Spleen (tissue), 11 donors: ENCODE measurements around the gene ZNF217. TPM values are rescaled to one million over a fixed set of nuclear protein-coding genes. Genes with fewer than 3 reads are reported as not detected.

ENCODE experiments used
- DNase-seq: peaks from one replicate; pipeline ENCODE4 v3.0.0-alpha.2; 2020
- H3K27ac ChIP-seq, 8 donors: fragments of 200-600 bp; sonication (generic) in 7 of 8; 1 replicate in 4 of 8; 2 replicates in 4 of 8; pipeline versions ENCODE4 v1.5.0 to v1.8.0; 2016 to 2021; ENCODE audit warnings: inconsistent platforms in 4 of 8, mild to moderate bottlenecking in 4 of 8, moderate library complexity in 1 of 8
- H3K27me3 ChIP-seq, 7 donors: fragments of 200-600 bp; sonication (generic) in 6 of 7; replicated peaks in 1 of 7; 1 replicate in 4 of 7; 2 replicates in 3 of 7; pipeline versions ENCODE4 v1.5.0 to v1.8.0; 2016 to 2021; ENCODE audit warnings: inconsistent platforms in 3 of 7, mild to moderate bottlenecking in 1 of 7
- H3K36me3 ChIP-seq, 6 donors: fragments of 200-600 bp; sonication (generic) in 5 of 6; 1 replicate in 4 of 6; 2 replicates in 2 of 6; pipeline versions ENCODE4 v1.5.0 to v1.8.0; 2016 to 2021; ENCODE audit warnings: inconsistent platforms in 2 of 6
- H3K4me1 ChIP-seq, 6 donors: fragments of 200-600 bp; sonication (generic) in 5 of 6; 1 replicate in 3 of 6; 2 replicates in 3 of 6; pipeline versions ENCODE4 v1.5.0 to v1.8.0; 2016 to 2021; ENCODE audit warnings: inconsistent platforms in 3 of 6
- H3K4me3 ChIP-seq, 8 donors: fragments of 200-600 bp; sonication (generic) in 7 of 8; 1 replicate in 4 of 8; 2 replicates in 4 of 8; pipeline versions ENCODE4 v1.5.0 to v1.8.0; 2016 to 2021; ENCODE audit warnings: inconsistent platforms in 4 of 8, mild to moderate bottlenecking in 4 of 8, moderate library complexity in 2 of 8
- H3K9me3 ChIP-seq, 8 donors: fragments of 200-600 bp; sonication (generic) in 7 of 8; 1 replicate in 4 of 8; 2 replicates in 4 of 8; pipeline versions ENCODE4 v1.5.0 to v1.8.0; 2016 to 2021; ENCODE audit warnings: inconsistent platforms in 4 of 8
- POLR2A ChIP-seq, 3 donors: fragments of 450-650 bp; IDR thresholded peaks; one replicate each; pipeline ENCODE4 v1.5.1; 2017; ENCODE audit warnings: antibody characterized with exemption in 3 of 3, mild to moderate bottlenecking in 1 of 3
- POLR2AphosphoS5 ChIP-seq, 3 donors: sonication (generic); formaldehyde crosslinking; IDR thresholded peaks; one replicate each; pipeline ENCODE4 v1.5.1; 2017; ENCODE audit warnings: antibody characterized with exemption in 3 of 3
- WGBS, 5 donors: extraction: QIAGEN DNeasy Blood & Tissue Kit in 3 of 5; methylation state at CpG; one replicate each; pipeline versions ENCODE4 v1.1.5 to v1.1.7; 2013 to 2018; 5-methylcytosine and 5-hydroxymethylcytosine counted together
- intact Hi-C: fragments of 100-400 bp; cut with DNase I; formaldehyde crosslinking; loops from one replicate; pipeline ENCODE4 v1.15.0; 2023; ENCODE audit warnings: low total_unique reads
- polyA plus RNA-seq, 3 donors: library from polyadenylated mRNA; stranded (reverse); fragments of 200-250 nt; gene quantifications; one replicate each; pipeline ENCODE4 v1.2.1, GENCODE V29; 2013
- total RNA-seq, 7 donors: library from RNA; depleted of rRNA in 3 of 7; stranded (reverse); fragments of >200 nt in 3 of 7; fragmentation: NEBNext Ultra II Directional in 4 of 7; extraction: Animal tissue kit (Norgen Biotek cat#: 25700) in 4 of 7; gene quantifications; one replicate each; pipeline versions ENCODE4 v1.1.0 to v1.2.1, GENCODE V29; 2016 to 2021
- TF ChIP-seq, protein P1 (sequence below), 11 experiments: fragments of 200-600 bp in 7 of 11; fragments of 450-650 bp in 4 of 11; sonication (generic) in 4 of 11; IDR thresholded peaks in 8 of 11; conservative IDR thresholded peaks in 3 of 11; 1 replicate in 7 of 11; 2 replicates in 4 of 11; pipeline versions ENCODE4 v1.4.0 to v1.8.0; 2016 to 2021; ENCODE audit warnings: antibody characterized with exemption in 11 of 11, inconsistent platforms in 4 of 11, mild to moderate bottlenecking in 1 of 11
- donor health status: healthy with polysubstance abuse.
- donor health status: DM: no; HTN: no; CAD: no; lungs with moderate emphysema.
- donor health status: DM: no; HTN: no; CAD: no.
- donor health status: Bipolar disorder and iron deficiency.
- donor health status: healthy.
- donor health status: DM: no; HTN: no; CAD: no.
- donor health status: DM: yes; HTN: yes; CAD: no.

ZNF217 gene
- total and polyA plus RNA-seq, 10 donors, result 15.1 to 90.1 (median 74.1) TPM

DNA sequence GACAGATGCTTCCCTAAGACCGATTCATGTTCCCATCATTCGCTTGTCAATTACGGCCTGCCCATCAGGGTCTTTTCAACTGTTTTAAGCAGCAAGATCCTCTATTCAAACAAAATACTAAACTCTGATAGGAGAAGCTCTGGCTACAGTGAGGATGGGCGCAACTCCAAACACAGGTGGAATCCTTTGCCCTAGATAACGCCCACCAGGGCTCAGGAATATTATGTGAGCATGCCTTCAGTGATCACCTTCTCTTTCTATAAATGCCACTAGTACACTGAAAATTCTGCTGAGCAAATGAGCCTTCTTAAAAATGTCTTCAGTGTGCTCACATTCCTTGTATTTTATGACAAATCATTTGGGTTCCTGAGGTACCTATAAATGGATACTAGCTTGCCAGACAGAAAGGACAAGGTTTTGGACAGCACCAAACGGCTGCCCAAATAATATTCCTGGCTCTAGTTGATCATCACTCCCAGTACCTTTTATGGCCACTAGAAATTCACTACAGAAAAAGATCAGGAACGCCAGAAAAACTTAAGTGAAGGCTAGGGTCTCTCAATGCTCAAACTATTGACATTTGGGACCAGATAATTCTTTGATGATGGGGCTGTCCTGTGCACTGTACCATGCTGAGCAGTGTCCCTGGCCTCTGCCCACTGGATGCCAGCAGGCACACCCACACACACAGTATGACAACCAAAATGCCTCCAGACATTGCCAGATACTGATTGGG, 13.1 kb downstream of the ZNF217 start:
- Histone ChIP-seq H3K4me3 (peak overlapping the region in 7 of 8 donors; percentile 28 to 66 (median 31)), H3K27ac (peak overlapping the region; percentile 74 to 100 (median 99)), H3K4me1 (peaks cover 75 to 100% (median 95%) of the 10 kb centered on the region in 6 donors), H3K27me3 (no peaks in the 10 kb centered on the region), H3K9me3 (no peaks in the 10 kb centered on the region), H3K36me3 (peaks cover 0 to 62% (median 49%) of the 10 kb centered on the region in 6 donors)
- WGBS, 5 donors, result 50 to 63% (median 56%) methylated on average over 7 of the region's 7 CpGs
- no peak for DNase-seq
- no peak for TF ChIP-seq POLR2A (IDR thresholded peaks at IDR 0.05)
- TF ChIP-seq, protein P1, sequence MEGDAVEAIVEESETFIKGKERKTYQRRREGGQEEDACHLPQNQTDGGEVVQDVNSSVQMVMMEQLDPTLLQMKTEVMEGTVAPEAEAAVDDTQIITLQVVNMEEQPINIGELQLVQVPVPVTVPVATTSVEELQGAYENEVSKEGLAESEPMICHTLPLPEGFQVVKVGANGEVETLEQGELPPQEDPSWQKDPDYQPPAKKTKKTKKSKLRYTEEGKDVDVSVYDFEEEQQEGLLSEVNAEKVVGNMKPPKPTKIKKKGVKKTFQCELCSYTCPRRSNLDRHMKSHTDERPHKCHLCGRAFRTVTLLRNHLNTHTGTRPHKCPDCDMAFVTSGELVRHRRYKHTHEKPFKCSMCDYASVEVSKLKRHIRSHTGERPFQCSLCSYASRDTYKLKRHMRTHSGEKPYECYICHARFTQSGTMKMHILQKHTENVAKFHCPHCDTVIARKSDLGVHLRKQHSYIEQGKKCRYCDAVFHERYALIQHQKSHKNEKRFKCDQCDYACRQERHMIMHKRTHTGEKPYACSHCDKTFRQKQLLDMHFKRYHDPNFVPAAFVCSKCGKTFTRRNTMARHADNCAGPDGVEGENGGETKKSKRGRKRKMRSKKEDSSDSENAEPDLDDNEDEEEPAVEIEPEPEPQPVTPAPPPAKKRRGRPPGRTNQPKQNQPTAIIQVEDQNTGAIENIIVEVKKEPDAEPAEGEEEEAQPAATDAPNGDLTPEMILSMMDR (IDR thresholded peaks at IDR 0.05 in 8 of 11, conservative IDR thresholded peaks at IDR 0.05 in 3 of 11), result peak in 4 of 11 experiments; percentile 15 to 33 (median 26)
- intact Hi-C loops, result no loop called here

DNA sequence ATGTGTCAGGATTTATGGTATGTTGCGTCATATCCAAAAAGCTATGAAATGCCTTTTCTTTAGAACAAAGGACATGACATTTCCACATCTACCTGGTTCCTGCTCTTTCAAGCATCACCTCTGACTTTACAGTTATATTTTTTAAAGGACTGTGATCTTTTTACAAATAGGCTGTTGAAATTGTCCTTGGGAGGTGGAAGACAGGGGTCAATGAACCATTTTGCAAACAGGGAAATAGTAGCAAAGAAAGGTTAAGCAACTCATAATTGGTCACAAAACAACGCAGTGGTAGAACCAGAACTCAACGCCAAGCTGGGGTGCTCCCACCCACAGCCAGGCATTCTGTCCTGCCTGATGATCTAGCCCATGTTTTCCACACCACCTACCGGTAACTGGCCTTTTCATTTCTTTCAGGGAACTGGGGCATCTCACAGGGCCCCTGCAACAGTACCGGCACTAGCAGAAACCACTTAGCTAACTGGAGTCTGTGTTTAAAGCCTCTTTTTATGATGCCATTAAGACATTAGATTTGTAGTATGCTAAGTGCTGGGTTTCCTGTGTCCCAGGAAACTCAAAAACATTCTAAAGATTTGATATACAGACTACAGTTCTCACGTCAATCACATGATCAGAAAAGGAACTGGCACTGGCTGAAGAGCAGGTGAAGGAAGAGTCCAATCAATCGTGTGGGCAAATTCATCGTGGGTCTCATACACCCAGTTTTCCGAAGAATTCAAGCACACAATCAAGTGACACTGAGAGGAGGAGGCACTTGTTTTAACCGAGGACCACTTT, 13.9 kb downstream of the ZNF217 start:
- TF ChIP-seq POLR2AphosphoS5 (IDR thresholded peaks at IDR 0.05), result peak in 2 of 3 donors; percentile 14 to 55
- TF ChIP-seq, protein P1 (IDR thresholded peaks at IDR 0.05 in 8 of 11, conservative IDR thresholded peaks at IDR 0.05 in 3 of 11), result no peak
- Histone ChIP-seq H3K9me3 (no peaks in the 10 kb centered on the region), H3K27ac (peak overlapping the region; percentile 74 to 100 (median 99)), H3K27me3 (no peaks in the 10 kb centered on the region), H3K36me3 (peaks cover 0 to 70% (median 57%) of the 10 kb centered on the region in 6 donors), H3K4me1 (peaks cover 67 to 100% (median 91%) of the 10 kb centered on the region in 6 donors), H3K4me3 (peak overlapping the region; percentile 18 to 66 (median 31))
- intact Hi-C loops, result loop anchor here (5.0 to 10.0 kb wide), 2 partner anchors 335 to 363 kb away; no protein-coding TSS in a partner anchor
- no peak for DNase-seq
- WGBS, 5 donors, result 7 to 17% (median 9%) methylated on average over 10 of the region's 10 CpGs

DNA sequence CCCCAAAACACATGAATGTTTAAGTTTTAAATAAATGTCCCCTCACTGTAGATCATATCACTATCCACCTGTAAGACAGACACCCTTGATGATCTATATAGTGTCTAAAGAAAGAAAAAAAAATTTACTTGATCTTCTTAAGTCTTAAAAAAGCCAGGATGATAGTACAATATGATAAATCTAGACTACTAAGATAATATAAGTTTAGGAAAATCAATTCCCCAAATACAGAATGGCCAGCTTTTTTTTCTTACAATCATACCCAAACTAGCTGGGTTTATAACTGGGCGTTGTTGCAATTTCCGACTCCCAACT, 14.4 kb downstream of the ZNF217 start:
- TF ChIP-seq, protein P1 (IDR thresholded peaks at IDR 0.05 in 8 of 11, conservative IDR thresholded peaks at IDR 0.05 in 3 of 11), result no peak
- no peak for TF ChIP-seq POLR2AphosphoS5 (IDR thresholded peaks at IDR 0.05)
- no peak for TF ChIP-seq POLR2A (IDR thresholded peaks at IDR 0.05)
- no peaks in the 10 kb centered on the region for H3K27me3 ChIP-seq
- DNase-seq, result no peak
- H3K4me3 ChIP-seq, result peak overlapping the region in 7 of 8 donors; percentile 28 to 66 (median 31)
- H3K27ac ChIP-seq, result peak overlapping the region; percentile 74 to 100 (median 99)
- H3K36me3 ChIP-seq, result peaks cover 0 to 76% (median 62%) of the 10 kb centered on the region in 6 donors
- H3K9me3 ChIP-seq, result no peaks in the 10 kb centered on the region
- intact Hi-C loops, result loop anchor here (5.0 to 10.0 kb wide), 2 partner anchors 336 to 363 kb away; no protein-coding TSS in a partner anchor
- peaks cover 65 to 100% (median 92%) of the 10 kb centered on the region in 6 donors for H3K4me1 ChIP-seq
- WGBS, 5 donors, result 6 to 33% (median 24%) methylated on average over 2 of the region's 2 CpGs
